GM12878 (cell line): ENCODE measurements around the gene URB1.

ENCODE experiments used
- BACH1 ChIP-seq: fragments of 450-650 bp; IDR thresholded peaks from 2 replicates; pipeline ENCODE4 v1.6.1; 2017; ENCODE audit warnings: mild to moderate bottlenecking, borderline replicate concordance
- NR2F1 ChIP-seq: fragments of 450-650 bp; conservative IDR thresholded peaks from 2 replicates; pipeline ENCODE4 v1.6.1; 2017; ENCODE audit warnings: mild to moderate bottlenecking
- SMC3 ChIP-seq: IDR thresholded peaks from 2 replicates; pipeline ENCODE4 v1.6.1; 2011; ENCODE audit warnings: low read length, improper control_type of control experiment, borderline replicate concordance
- STAT3 ChIP-seq: IDR thresholded peaks from 2 replicates; pipeline ENCODE4 v1.6.1; 2011; ENCODE audit warnings: low read depth, low read length, improper control_type of control experiment
- ZNF274 ChIP-seq: IDR thresholded peaks from one replicate; pipeline ENCODE4 v1.8.0; 2011; ENCODE audit not compliant: insufficient read length, insufficient read depth
- TF ChIP-seq, protein P1 (sequence below): IDR thresholded peaks from 2 replicates; pipeline ENCODE4 v1.6.1; 2012; ENCODE audit warnings: low read length, inconsistent platforms

DNA sequence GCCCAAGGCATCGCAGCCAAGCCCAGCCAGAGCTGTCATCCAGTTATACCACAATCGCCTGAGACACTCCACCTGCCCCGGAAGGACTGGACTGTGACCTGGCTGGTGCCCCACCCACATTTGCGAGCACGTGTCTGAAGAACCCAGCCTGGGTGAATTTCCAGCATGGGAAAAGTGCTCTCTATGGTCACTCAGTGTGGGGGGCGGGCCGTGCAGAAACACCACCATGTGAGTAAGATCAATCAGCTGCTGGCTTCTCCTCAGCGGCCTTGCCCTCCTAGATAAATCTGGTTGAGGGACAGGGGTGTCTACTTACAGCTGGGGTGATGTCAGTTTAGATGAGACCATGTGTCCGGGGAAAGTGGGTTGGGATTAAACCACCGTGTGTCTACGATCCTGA is 44.8 kb downstream of the URB1 start:
- TF ChIP-seq ZNF274 (no peak), NR2F1 (no peak), BACH1 (no peak), STAT3 (no peak), SMC3 (no peak)
- TF ChIP-seq, protein P1, sequence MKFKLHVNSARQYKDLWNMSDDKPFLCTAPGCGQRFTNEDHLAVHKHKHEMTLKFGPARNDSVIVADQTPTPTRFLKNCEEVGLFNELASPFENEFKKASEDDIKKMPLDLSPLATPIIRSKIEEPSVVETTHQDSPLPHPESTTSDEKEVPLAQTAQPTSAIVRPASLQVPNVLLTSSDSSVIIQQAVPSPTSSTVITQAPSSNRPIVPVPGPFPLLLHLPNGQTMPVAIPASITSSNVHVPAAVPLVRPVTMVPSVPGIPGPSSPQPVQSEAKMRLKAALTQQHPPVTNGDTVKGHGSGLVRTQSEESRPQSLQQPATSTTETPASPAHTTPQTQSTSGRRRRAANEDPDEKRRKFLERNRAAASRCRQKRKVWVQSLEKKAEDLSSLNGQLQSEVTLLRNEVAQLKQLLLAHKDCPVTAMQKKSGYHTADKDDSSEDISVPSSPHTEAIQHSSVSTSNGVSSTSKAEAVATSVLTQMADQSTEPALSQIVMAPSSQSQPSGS: no peak
